Mesodermal cell (in vitro differentiated cells): ENCODE data around the gene CYP11A1.

ENCODE experiments used
- H3K27ac ChIP-seq: 2 replicates; pipeline ENCODE4 v1.7.0; 2013; ENCODE audit warnings: mild to moderate bottlenecking, low read depth, low read length, moderate library complexity; ENCODE audit not compliant: severe bottlenecking
- H3K36me3 ChIP-seq: 2 replicates; pipeline ENCODE4 v1.7.1; 2013; ENCODE audit warnings: mild to moderate bottlenecking, low read length, moderate library complexity; ENCODE audit not compliant: control insufficient read depth, insufficient read depth
- H3K4me1 ChIP-seq: one replicate; pipeline ENCODE4 v1.7.1; 2013; ENCODE audit warnings: mild to moderate bottlenecking, low read length; ENCODE audit not compliant: insufficient read depth, control insufficient read depth, poor library complexity, severe bottlenecking
- H3K4me3 ChIP-seq: 2 replicates; pipeline ENCODE4 v1.7.0; 2013; ENCODE audit warnings: low read length, control low read depth, mild to moderate bottlenecking; ENCODE audit not compliant: insufficient read depth, poor library complexity, severe bottlenecking; ENCODE audit errors: extremely low read depth
- H3K9me3 ChIP-seq: 2 replicates; pipeline ENCODE4 v1.7.1; 2013; ENCODE audit warnings: mild to moderate bottlenecking, low read length, moderate library complexity; ENCODE audit not compliant: control insufficient read depth
- WGBS, 2 experiments: methylation state at CpG; one replicate each; pipeline ENCODE4 v1.1.5; 2013; ENCODE audit warnings: missing lambda C conversion rate in 2 of 2; ENCODE audit not compliant: insufficient coverage in 2 of 2; 5-methylcytosine and 5-hydroxymethylcytosine counted together

CYP11A1 gene

GRCh38 chr15:74293021-74293810 lies 74.2 kb downstream of the CYP11A1 start:
- Histone ChIP-seq H3K27ac (no peak overlapping the region), H3K9me3 (no peaks in the 10 kb centered on the region), H3K4me3 (no peak overlapping the region), H3K4me1 (peaks cover 49% of the 10 kb centered on the region), H3K36me3 (no peaks in the 10 kb centered on the region)
- 83 to 100% methylated on average over 2 of the region's 3 CpGs for WGBS, 2 experiments

- Histone ChIP-seq H3K36me3 (no peaks in the 10 kb centered on the region), H3K9me3 (no peaks in the 10 kb centered on the region), H3K4me3 (peak overlapping the region; percentile 6), H3K27ac (peak overlapping the region; percentile 98), H3K4me1 (peaks cover 47% of the 10 kb centered on the region)
- WGBS, 2 experiments = 3 to 9% methylated on average over 18 of the region's 20 CpGs
Measured at GRCh38 chr15:74291101-74292071, 76.1 kb downstream of the CYP11A1 start.

DNA sequence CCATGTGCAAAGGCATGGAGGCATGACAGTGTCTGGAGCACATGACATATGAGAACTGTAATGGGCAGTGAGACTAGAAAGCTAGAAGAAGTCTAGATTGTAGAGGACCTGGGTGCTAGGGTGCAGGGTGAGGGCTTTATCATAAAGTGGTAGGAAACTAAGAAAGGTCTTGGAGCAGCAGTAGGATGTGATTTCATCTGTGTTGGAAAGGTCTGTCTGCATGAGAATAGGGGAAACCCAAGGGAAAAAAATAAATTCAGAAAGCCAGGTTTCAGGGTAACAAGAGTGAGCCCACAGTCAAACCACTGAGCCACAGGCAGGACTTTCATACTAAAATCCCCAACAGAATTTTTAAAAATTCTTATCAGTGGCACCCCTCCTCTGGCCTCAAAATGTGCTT lies 76.8 kb downstream of the CYP11A1 start:
- H3K27ac ChIP-seq = peak overlapping the region; percentile 98
- peaks cover 47% of the 10 kb centered on the region for H3K4me1 ChIP-seq
- no peak overlapping the region for H3K4me3 ChIP-seq
- no peaks in the 10 kb centered on the region for H3K9me3 ChIP-seq
- H3K36me3 ChIP-seq = no peaks in the 10 kb centered on the region

DNA sequence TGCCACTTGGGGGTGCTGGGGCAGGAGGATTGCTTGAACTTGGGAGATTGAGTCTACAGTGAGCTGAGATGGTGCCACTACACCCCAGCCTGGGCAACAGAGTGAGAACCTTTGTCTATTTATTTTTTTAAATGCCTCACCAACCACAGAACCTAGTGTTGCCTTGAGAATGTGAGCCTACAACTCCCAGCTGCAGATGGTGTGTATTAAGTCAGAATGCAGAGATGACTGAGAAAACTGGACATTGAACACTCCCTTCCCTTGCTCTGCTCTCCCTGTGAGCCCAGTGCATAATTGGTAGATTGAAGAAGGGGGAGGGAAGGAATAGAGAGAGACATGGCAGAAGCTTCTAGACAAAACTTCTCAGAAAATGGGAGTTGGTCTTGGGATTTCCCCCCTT lies 77.8 kb downstream of the CYP11A1 start:
- Histone ChIP-seq H3K9me3 (no peaks in the 10 kb centered on the region), H3K4me1 (peaks cover 47% of the 10 kb centered on the region), H3K36me3 (no peaks in the 10 kb centered on the region), H3K4me3 (no peak overlapping the region), H3K27ac (no peak overlapping the region)
